GM18867 (cell line): ENCODE measurements around the gene RBM24.

Source experiments
- ATAC-seq: cut with Tn5 transposase; IDR thresholded peaks from one replicate; pipeline ENCODE4 v1.9.1; 2021; ENCODE audit warnings: mild to moderate bottlenecking, moderate library complexity; ENCODE audit not compliant: unreplicated experiment

The RBM24 gene

GRCh38 chr6:17281100-17281496 is at the start of gene RBM24:
RBM24 (plus strand) TSS chr6:17281361; CDS start chr6:17281582, 221 bp downstream.
- ATAC-seq: no peak

GRCh38 chr6:17233531-17233930 is 47.6 kb upstream of the RBM24 start:
- no peak for ATAC-seq

GRCh38 chr6:17237246-17237645 is 43.9 kb upstream of the RBM24 start:
- ATAC-seq: no peak

DNA sequence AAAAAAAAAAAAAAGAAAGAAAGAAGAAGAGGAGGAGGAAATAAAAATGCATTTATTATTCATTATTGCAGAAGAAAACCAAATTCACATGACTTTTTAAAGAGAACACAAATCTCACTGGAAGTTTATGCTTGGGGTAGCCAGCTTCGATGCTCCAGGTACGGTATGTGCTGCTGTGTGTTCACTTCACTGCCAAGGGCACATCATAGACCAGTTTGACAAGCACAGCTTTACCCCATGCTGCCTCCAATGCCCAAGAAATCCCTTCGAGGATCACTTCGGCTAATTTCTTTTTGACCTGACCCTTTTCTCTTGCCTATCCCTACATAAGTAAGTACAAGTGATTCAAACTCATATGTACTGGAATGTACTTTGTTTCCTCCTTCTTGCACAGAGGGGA is 41.9 kb upstream of the RBM24 start:
- no peak for ATAC-seq

DNA sequence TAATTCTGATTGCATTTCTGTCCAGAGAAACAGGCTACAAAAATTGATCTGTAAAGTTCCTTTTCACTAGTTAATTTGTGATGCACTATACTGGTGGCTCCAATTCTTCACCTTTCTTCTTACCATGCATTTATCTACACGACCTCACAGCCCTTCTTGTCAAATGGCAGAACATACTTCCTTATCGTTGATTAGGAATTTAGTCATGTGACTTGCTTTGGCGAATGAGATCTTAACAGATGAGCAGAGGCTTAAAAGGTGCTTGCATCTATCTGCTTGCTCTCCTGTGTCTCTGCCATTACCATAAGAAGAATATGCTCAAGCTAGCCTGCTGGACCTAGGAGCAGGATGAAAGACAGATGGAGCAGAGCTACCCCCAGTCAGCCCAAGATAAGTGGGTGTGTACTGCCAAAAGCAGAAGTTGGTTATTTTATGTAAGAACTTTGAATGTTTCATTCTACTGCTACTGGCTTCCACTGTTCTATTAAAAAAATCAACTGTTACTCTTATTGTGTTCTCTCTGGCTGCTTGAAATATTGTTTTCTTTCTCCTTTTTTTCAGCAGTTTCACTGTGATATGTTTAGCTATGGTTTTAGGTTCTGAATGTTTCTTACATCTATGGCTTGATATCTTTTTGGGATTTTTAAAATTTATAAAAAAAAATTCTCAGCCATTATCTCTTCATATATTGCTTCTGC is 40.2 kb upstream of the RBM24 start:
- ATAC-seq: no peak

GRCh38 chr6:17242087-17242486 is 39.1 kb upstream of the RBM24 start:
- no peak for ATAC-seq

GRCh38 chr6:17250237-17250636 is 30.9 kb upstream of the RBM24 start:
- ATAC-seq: no peak

GRCh38 chr6:17251953-17252352 is 29.2 kb upstream of the RBM24 start:
- no peak for ATAC-seq

- no peak for ATAC-seq
These were observed 22.4 kb upstream of the RBM24 start for GRCh38 chr6:17258749-17259148.

- ATAC-seq: no peak
These were observed 15.6 kb upstream of the RBM24 start for GRCh38 chr6:17265570-17265969.

- ATAC-seq: no peak
These were observed 13.6 kb upstream of the RBM24 start for GRCh38 chr6:17267566-17267965.

DNA sequence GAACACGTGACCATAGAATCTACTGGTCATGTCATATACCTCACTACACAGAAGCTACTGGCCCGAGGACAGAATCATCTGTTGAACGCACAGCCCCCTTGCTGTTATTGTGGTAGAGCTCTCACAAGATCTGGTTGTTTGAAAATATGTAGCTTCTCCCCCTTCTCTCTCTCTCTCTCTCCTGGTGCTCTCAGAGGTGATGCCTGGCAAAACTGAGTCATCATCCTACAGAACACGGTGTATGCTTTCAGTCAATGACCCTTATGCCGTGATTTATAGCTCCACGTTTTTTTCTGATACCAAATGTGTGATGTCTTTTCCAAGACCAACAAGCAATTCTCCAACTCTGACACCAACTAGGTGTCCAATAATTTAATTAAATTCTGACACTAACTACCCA is 13.0 kb upstream of the RBM24 start:
- ATAC-seq: no peak

- ATAC-seq: no peak
These were observed 11.3 kb upstream of the RBM24 start for GRCh38 chr6:17269840-17270239.

DNA sequence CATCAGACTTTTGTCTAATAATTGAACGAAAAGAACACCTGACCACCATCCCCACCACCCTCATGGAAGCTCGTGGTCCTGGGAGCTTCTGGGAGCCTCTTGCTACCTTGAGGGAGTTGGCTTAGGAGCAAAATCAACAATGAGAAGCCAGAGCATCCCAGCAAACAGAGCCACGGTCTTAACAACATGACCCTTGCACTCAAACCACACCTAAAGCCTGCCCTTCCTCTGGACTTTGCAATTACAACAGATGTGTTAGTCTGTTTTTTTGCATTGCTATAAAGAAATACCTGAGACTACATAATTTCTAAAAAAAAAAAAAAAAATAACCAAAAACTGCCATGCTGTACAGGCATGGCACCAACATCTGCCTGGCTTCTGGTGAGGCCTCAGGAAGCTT is 9.5 kb upstream of the RBM24 start:
- no peak for ATAC-seq

DNA sequence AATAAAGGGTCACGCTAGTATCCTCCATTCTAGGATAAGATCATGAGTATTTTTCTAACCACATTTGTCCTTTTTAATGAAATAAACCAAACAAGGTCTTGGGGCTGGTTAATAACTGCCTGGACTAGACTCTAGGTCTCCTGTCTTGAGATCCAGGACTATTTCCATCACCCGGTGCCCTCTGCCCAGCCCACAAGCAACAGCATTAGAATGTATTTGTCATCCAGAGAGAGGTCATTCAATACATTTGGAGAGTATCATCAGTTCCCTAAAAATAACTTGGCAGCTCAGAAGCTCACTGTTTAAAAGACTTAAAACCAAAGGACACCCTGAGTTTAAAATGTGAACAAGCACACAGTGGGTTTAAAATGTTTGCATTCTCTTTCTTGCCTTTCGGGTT is 4.4 kb upstream of the RBM24 start:
- no peak for ATAC-seq

DNA sequence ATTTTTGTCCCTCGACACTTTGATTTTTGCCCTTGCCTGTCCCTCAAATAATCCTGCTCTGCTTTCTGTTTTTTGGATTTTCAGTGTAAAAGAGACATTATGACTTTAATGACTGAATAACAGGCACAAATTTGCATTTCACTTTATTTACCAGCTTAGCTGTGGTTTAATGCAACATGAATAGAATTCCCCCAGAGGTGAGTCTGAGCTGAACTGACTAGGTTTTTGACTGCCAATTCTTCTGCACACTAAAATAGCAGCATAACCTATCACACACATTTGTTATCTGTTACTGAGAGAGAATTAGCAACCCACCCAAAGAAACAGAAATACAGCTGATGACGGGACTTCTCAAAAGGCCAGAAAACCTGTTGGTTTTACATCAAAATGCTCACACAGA is 3.9 kb upstream of the RBM24 start:
- ATAC-seq: no peak

- ATAC-seq: no peak
These were observed 2.7 kb upstream of the RBM24 start for GRCh38 chr6:17278289-17279063.

DNA sequence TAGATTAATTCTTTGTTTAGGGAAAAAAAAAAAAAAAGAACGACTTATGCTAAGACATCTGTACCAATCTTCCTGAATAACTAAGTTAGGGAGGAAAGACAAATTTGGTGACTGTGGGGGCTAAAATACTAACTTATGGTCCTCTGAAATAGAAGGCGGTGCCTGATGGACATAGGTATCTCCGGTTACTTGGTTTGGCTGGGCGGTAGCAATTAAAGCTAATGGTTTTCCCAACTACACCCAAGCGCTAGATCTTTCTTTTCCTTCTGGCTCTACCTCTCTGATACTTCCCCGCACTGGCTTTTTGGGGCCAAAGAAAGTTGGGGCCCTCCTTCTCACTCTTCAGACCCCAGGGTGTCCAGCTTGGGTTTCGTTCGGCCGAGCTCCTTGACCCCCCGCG is 1.0 kb upstream of the RBM24 start:
- ATAC-seq: no peak

- ATAC-seq: no peak
These were observed 540 bp upstream of the RBM24 start for GRCh38 chr6:17280552-17281090.

DNA sequence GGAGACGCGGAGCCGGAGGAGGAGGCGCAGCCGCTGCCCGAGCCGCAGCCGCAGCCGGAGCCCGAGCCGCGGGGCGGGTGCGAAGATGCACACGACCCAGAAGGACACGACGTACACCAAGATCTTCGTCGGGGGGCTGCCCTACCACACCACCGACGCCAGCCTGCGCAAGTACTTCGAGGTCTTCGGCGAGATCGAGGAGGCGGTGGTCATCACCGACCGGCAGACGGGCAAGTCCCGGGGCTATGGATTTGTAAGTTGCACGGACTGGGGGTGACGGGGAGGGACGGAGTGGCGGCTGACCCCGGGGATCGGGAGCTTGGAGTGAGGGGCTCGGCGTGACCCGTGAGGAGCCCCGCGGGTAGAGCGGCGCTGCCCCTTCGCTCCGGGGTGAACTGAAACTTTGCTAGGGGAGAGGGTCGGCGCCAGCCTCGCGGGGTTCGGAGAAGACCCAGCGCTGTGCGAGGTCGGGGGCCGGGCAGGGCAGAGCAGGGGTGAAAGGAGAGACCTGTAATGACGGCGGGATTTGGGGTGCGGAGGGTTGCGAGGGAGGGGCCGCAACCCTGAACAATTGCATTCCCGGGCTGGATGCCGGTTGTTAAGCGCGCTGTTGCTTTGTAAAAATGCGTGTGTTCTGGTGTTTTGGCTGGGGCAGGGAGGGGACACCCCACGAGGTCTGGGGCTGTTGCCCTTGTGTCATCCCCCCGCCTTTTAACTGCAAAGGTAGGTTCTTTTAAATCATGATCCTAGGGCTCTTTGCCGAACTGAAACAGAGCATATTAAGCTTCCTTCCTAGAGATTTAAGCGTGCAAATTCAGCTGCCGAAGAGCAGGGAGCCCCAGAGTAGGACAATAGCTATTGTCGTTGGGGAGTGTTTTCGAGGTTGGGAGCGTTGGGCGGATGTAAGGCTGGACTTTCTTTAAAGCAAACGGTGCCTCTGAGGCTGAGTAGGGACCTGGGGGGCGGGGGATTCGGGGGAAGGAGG is 628 bp downstream of the RBM24 start:
- ATAC-seq: no peak

DNA sequence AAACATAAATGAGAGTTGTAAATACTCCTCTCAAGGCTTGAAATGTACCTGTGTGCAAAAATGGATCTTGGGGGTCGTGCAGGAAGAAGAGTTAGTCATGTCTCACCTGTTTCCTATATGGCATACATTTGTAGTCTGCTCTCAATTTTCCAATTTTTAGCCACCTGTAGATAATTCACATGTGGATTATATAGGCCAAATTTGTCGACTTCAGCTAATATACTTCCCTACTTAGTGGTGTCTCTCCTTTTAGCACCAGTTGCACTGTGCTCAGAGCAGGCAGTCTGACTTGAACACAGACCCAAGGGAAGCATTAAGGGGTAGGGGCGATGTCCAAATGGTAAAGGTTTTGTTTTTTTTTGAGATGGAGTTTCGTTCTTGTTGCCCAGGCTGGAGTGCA is 1.9 kb downstream of the RBM24 start:
- no peak for ATAC-seq
